Measurements from ENCODE around the gene MARCHF3. TPM values are rescaled to one million over a fixed set of nuclear protein-coding genes. Genes with fewer than 3 reads are reported as not detected.
"Not testable (repeated sequence)": the region's sequence is repeated elsewhere in the genome, so short reads cannot be mapped to it uniquely, and the experiment has no call there.

Gene MARCHF3
- total and polyA plus RNA-seq, 2 donors from 2014 or later, result 1.5 to 8.0 TPM

DNA sequence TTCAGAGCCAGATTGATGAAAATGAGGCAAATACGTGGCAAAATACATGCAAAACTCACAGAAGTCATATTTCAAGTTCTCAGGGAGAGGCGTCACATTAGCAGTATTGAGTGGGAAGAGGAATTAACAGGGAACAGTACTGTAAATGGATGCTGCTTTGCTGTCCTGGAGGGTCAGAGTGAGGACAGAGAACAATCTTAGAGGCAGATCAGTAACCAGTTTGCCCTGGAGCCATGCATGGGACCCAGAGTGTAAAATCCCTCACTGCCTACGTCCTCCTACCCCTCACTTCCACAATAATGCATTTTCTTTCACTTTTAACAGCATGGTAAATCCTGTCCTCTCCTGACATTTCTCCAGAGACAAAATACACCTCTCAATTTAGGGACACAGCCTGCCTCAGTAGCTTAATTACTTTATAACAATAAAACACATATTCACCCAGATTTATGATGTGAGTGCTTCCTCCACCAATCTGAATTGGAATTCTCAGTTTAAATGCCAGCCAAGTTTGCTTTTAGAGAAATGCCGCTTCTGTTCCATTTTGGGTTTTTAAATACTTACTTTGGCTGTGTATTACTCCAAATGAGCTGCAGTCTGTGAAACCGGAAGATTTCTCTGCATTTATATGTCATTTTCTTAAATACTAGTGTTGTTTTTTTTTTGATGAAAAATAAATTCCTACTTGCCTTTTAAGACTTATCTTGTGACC lies 183.5 kb downstream of the MARCHF3 start:
- no peak overlapping the region for H3K27ac ChIP-seq (ENCODE audit: low read depth in 2 of 2, low read length in 2 of 2)

DNA sequence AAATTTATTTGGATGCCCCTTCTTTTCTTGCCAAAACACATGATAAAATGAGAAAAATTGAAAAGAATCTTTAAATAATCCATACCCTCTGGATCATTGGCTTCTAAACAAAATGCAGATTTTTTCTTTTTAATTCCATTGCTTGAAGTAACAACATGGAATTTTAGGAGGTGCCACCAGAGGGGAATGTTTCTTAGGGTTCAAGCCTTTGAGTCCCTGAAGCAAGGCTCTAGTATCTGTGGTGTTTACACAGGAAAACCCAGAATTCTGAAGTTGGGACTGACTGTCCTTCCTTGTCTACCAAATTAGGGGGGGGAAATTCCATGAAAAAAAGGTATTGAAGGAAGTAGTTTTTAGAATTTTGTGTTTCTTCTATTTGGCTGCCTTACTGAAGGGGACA lies 184.0 kb downstream of the MARCHF3 start:
- no peaks in the 10 kb centered on the region for H3K27me3 ChIP-seq (ENCODE audit: control insufficient read depth, insufficient read depth, low read length)
- H3K27ac ChIP-seq (ENCODE audit: low read depth in 2 of 2, low read length in 2 of 2), result no peak overlapping the region
- no peak overlapping the region for H3K9ac ChIP-seq (ENCODE audit: low read length in 3 of 3)
- peak in 2 of 5 donors; percentile 49 to 51 for DNase-seq
- TF ChIP-seq, protein P1, sequence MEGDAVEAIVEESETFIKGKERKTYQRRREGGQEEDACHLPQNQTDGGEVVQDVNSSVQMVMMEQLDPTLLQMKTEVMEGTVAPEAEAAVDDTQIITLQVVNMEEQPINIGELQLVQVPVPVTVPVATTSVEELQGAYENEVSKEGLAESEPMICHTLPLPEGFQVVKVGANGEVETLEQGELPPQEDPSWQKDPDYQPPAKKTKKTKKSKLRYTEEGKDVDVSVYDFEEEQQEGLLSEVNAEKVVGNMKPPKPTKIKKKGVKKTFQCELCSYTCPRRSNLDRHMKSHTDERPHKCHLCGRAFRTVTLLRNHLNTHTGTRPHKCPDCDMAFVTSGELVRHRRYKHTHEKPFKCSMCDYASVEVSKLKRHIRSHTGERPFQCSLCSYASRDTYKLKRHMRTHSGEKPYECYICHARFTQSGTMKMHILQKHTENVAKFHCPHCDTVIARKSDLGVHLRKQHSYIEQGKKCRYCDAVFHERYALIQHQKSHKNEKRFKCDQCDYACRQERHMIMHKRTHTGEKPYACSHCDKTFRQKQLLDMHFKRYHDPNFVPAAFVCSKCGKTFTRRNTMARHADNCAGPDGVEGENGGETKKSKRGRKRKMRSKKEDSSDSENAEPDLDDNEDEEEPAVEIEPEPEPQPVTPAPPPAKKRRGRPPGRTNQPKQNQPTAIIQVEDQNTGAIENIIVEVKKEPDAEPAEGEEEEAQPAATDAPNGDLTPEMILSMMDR (IDR thresholded peaks at IDR 0.05; ENCODE audit: borderline replicate concordance, extremely low read depth, insufficient read depth), result no peak
- H3K4me1 ChIP-seq (ENCODE audit: control insufficient read depth in 2 of 3, insufficient read depth in 2 of 3, low read depth in 1 of 3, low read length in 3 of 3), result peaks cover 0 to 5% (median 0%) of the 10 kb centered on the region in 3 donors
- no peak overlapping the region for H3K4me3 ChIP-seq (ENCODE audit: low read length in 3 of 3)
- H3K9me3 ChIP-seq (ENCODE audit: control insufficient read depth in 2 of 3, insufficient read depth in 1 of 3, low read length in 3 of 3), result no peaks in the 10 kb centered on the region
- intact Hi-C loops (cut with DNase I), result no loop called here
- no peaks in the 10 kb centered on the region for H3K36me3 ChIP-seq (ENCODE audit: control insufficient read depth in 2 of 3, insufficient read depth in 3 of 3, low read length in 3 of 3)
- FAIRE-seq, result no peak

More for the DNA sequence above, 183.5 kb downstream of the MARCHF3 start:
- no peaks in the 10 kb centered on the region for H3K36me3 ChIP-seq (ENCODE audit: control insufficient read depth in 2 of 3, insufficient read depth in 3 of 3, low read length in 3 of 3)
- TF ChIP-seq, protein P1 (IDR thresholded peaks at IDR 0.05; ENCODE audit: borderline replicate concordance, extremely low read depth, insufficient read depth), result no peak
- H3K27me3 ChIP-seq (ENCODE audit: control insufficient read depth, insufficient read depth, low read length), result no peaks in the 10 kb centered on the region
- peaks cover 0 to 6% (median 0%) of the 10 kb centered on the region in 3 donors for H3K4me1 ChIP-seq (ENCODE audit: control insufficient read depth in 2 of 3, insufficient read depth in 2 of 3, low read depth in 1 of 3, low read length in 3 of 3)
- no peak overlapping the region for H3K4me3 ChIP-seq (ENCODE audit: low read length in 3 of 3)
- H3K9ac ChIP-seq (ENCODE audit: low read length in 3 of 3), result no peak overlapping the region
- no peaks in the 10 kb centered on the region for H3K9me3 ChIP-seq (ENCODE audit: control insufficient read depth in 2 of 3, insufficient read depth in 1 of 3, low read length in 3 of 3)
- FAIRE-seq (no peak), DNase-seq (peak in 2 of 5 donors; percentile 32 to 38)
- intact Hi-C loops (cut with DNase I), result no loop called here

DNA sequence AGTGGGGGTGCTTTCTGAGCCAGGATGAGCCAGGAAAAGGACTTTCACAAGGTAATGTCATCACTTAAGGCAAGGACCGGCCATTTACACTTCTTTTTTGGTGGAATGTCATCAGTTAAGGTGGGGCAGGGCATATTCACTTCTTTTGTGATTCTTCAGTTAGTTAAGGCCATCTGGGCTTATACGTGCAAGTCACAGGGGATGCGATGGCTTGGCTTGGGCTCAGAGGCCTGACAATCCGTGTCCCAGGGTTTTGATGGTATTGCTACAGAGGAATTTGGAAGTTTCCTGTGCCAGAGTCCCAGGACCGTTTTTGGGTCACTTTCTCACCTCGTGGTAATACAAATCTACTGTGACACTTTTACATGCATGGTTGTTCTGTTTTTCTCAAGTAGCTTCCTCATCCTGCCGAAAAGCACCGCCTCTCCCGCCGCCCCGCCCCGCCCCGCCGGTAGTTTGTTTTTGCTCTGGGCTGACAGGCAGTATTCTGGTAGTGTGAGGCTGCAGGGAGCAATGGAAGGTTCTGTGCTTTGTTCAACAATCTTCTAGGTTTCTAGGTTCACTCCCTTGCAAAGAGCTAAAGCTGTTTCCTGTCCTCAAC lies 184.8 kb downstream of the MARCHF3 start:
- intact Hi-C loops (cut with DNase I); H3K4me1 ChIP-seq (ENCODE audit: control insufficient read depth in 2 of 3, insufficient read depth in 2 of 3, low read depth in 1 of 3, low read length in 3 of 3); H3K4me3 ChIP-seq (ENCODE audit: low read length in 3 of 3); H3K27me3 ChIP-seq (ENCODE audit: control insufficient read depth, insufficient read depth, low read length); H3K27ac ChIP-seq (ENCODE audit: low read depth in 2 of 2, low read length in 2 of 2); FAIRE-seq; H3K9ac ChIP-seq (ENCODE audit: low read length in 3 of 3); H3K36me3 ChIP-seq (ENCODE audit: control insufficient read depth in 2 of 3, insufficient read depth in 3 of 3, low read length in 3 of 3); H3K9me3 ChIP-seq (ENCODE audit: control insufficient read depth in 2 of 3, insufficient read depth in 1 of 3, low read length in 3 of 3): not testable (repeated sequence)
- peak in 4 of 5 donors; percentile 52 to 72 (median 67) for DNase-seq

DNA sequence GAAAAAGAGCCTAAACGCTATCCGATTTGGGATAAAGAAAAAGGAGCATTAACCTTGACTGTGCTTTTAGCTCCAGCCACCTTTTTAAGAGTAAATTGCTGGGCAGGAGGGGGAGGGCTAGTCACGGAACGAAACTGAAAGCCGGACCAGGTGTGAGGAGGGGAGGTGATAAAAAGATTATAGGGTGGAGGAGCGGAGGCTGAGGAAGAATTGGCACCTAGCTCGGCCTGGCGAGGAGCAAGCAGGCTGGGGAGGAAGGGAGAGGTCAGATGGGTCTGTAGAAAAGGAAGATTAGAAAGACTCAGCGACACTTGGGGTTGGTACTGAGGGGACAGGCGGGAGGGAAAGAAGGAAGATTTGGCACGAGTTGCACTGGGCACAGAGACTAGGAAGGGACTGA lies 187.0 kb downstream of the MARCHF3 start:
- H3K9ac ChIP-seq (ENCODE audit: low read length in 3 of 3); H3K36me3 ChIP-seq (ENCODE audit: control insufficient read depth in 2 of 3, insufficient read depth in 3 of 3, low read length in 3 of 3); intact Hi-C loops (cut with DNase I); H3K4me1 ChIP-seq (ENCODE audit: control insufficient read depth in 2 of 3, insufficient read depth in 2 of 3, low read depth in 1 of 3, low read length in 3 of 3); FAIRE-seq; H3K9me3 ChIP-seq (ENCODE audit: control insufficient read depth in 2 of 3, insufficient read depth in 1 of 3, low read length in 3 of 3); H3K27me3 ChIP-seq (ENCODE audit: control insufficient read depth, insufficient read depth, low read length); H3K27ac ChIP-seq (ENCODE audit: low read depth in 2 of 2, low read length in 2 of 2); H3K4me3 ChIP-seq (ENCODE audit: low read length in 3 of 3); DNase-seq: not testable (repeated sequence)

DNA sequence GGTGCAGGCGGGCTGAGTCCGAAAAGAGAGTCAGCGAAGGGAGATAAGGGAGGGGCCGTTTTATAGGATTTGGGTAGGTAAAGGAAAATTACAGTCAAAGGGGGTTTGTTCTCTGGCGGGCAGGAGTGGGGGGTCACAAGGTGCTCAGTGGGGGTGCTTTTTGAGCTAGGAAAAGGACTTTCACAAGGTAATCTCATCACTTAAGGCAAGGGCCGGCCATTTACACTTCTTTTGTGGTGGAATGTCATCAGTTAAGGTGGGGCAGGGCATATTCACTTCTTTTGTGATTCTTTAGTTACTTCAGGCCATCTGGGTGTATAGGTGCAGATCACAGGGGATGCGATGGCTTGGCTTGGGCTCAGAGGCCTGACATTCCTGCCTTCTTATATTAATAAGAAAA lies 191.0 kb downstream of the MARCHF3 start:
- H3K27me3 ChIP-seq (ENCODE audit: control insufficient read depth, insufficient read depth, low read length); H3K4me1 ChIP-seq (ENCODE audit: control insufficient read depth in 2 of 3, insufficient read depth in 2 of 3, low read depth in 1 of 3, low read length in 3 of 3); H3K4me3 ChIP-seq (ENCODE audit: low read length in 3 of 3); intact Hi-C loops (cut with DNase I); FAIRE-seq; H3K27ac ChIP-seq (ENCODE audit: low read depth in 2 of 2, low read length in 2 of 2); H3K9me3 ChIP-seq (ENCODE audit: control insufficient read depth in 2 of 3, insufficient read depth in 1 of 3, low read length in 3 of 3); H3K36me3 ChIP-seq (ENCODE audit: control insufficient read depth in 2 of 3, insufficient read depth in 3 of 3, low read length in 3 of 3); DNase-seq; H3K9ac ChIP-seq (ENCODE audit: low read length in 3 of 3): not testable (repeated sequence)
